GM13976 (cell line): ENCODE measurements around the gene RPS6KA3.

ENCODE experiments used
- DNase-seq: peaks from one replicate; pipeline ENCODE4 v3.0.0; 2012; ENCODE audit warnings: low spot score
- CTCF ChIP-seq: IDR thresholded peaks from 2 replicates; pipeline ENCODE4 v1.5.1; 2012; ENCODE audit warnings: borderline replicate concordance, mild to moderate bottlenecking; ENCODE audit not compliant: insufficient read depth; ENCODE audit errors: extremely low read depth, missing control alignments, control extremely low read depth
- in situ Hi-C: fragments of 300-500 bp; cut with MboI; formaldehyde crosslinking; loops from one replicate; pipeline ENCODE4 v1.12.0; 2022; ENCODE audit warnings: low sequenced_read_pairs, mixed read lengths, inconsistent platforms; ENCODE audit not compliant: unreplicated experiment

RPS6KA3 gene

GRCh38 chrX:20228245-20228644, 38.5 kb downstream of the RPS6KA3 start:
- no peak for TF ChIP-seq CTCF
- no peak for DNase-seq
- in situ Hi-C loops, result no loop called here

- TF ChIP-seq CTCF, result no peak
- no peak for DNase-seq
- in situ Hi-C loops, result no loop called here
These were observed 39.6 kb downstream of the RPS6KA3 start for GRCh38 chrX:20227116-20227515.

GRCh38 chrX:20225488-20225833, 41.2 kb downstream of the RPS6KA3 start:
- no peak for DNase-seq
- TF ChIP-seq CTCF, result no peak
- in situ Hi-C loops, result no loop called here

- in situ Hi-C loops, result no loop called here
- TF ChIP-seq CTCF, result no peak
- peak; percentile 8 for DNase-seq
These were observed 41.8 kb downstream of the RPS6KA3 start for GRCh38 chrX:20224814-20225487.

- no peak for DNase-seq
- in situ Hi-C loops, result no loop called here
- TF ChIP-seq CTCF, result no peak
These were observed 44.8 kb downstream of the RPS6KA3 start for GRCh38 chrX:20221902-20222301.

- in situ Hi-C loops, result no loop called here
- no peak for DNase-seq
- no peak for TF ChIP-seq CTCF
These were observed 47.7 kb downstream of the RPS6KA3 start for GRCh38 chrX:20218836-20219505.
